NB4 (cell line): ENCODE data around the gene TTC33.

Source experiments
- DNase-seq: peaks from one replicate; pipeline ENCODE4 v3.0.0; 2010; ENCODE audit warnings: low read depth
- H3K4me3 ChIP-seq: one replicate; pipeline ENCODE4 v1.5.1; 2011; ENCODE audit warnings: mild to moderate bottlenecking, low read depth, low read length, moderate library complexity
- CTCF ChIP-seq: IDR thresholded peaks from one replicate; pipeline ENCODE4 v1.5.1; 2012; ENCODE audit warnings: low read depth, low read length
- MAX ChIP-seq: IDR thresholded peaks from 2 replicates; pipeline ENCODE4 v1.6.1; 2011; ENCODE audit warnings: low read depth, low read length
- MYC ChIP-seq: IDR thresholded peaks from 2 replicates; pipeline ENCODE4 v1.6.1; 2011; ENCODE audit warnings: low read depth, low read length
- POLR2A ChIP-seq: IDR thresholded peaks from 2 replicates; pipeline ENCODE4 v1.6.1; 2011; ENCODE audit warnings: mild to moderate bottlenecking; ENCODE audit not compliant: insufficient read length; ENCODE audit errors: extremely low read depth

Gene TTC33

GRCh38 chr5:40518485-40518917 lies 237.3 kb downstream of the TTC33 start:
- TF ChIP-seq MAX (no peak), CTCF (no peak), POLR2A (no peak), MYC (no peak)
- no peak overlapping the region for H3K4me3 ChIP-seq
- DNase-seq: no peak

GRCh38 chr5:40515476-40515875 lies 240.3 kb downstream of the TTC33 start:
- no peak overlapping the region for H3K4me3 ChIP-seq
- TF ChIP-seq CTCF (no peak), MAX (no peak), POLR2A (no peak), MYC (no peak)
- DNase-seq: no peak

- H3K4me3 ChIP-seq: no peak overlapping the region
- no peak for DNase-seq
- TF ChIP-seq MYC: no peak
- no peak for TF ChIP-seq POLR2A
- no peak for TF ChIP-seq MAX
- no peak for TF ChIP-seq CTCF
Observed at GRCh38 chr5:40514976-40515375, 240.8 kb downstream of the TTC33 start.

GRCh38 chr5:40511801-40512200 lies 244.0 kb downstream of the TTC33 start:
- no peak overlapping the region for H3K4me3 ChIP-seq
- TF ChIP-seq CTCF: no peak
- TF ChIP-seq MAX: no peak
- TF ChIP-seq MYC: no peak
- TF ChIP-seq POLR2A: no peak
- DNase-seq: no peak

- H3K4me3 ChIP-seq: no peak overlapping the region
- no peak for DNase-seq
- TF ChIP-seq POLR2A (no peak), MAX (no peak), MYC (no peak), CTCF (no peak)
Observed at GRCh38 chr5:40507095-40507494, 248.7 kb downstream of the TTC33 start.

- no peak for DNase-seq
- no peak for TF ChIP-seq CTCF
- H3K4me3 ChIP-seq: no peak overlapping the region
Observed at GRCh38 chr5:40505031-40505430, 250.7 kb downstream of the TTC33 start.
